ENCODE data around the gene AMH.

GRCh38 chr19:2242816-2243215 is 6.3 kb upstream of the AMH start:
- TF ChIP-seq SIN3A (IDR thresholded peaks at IDR 0.05; ENCODE audit: borderline replicate concordance, low read depth, low read length), result no peak
- no peak for TF ChIP-seq PREB (CRISPR knock-in tag; IDR thresholded peaks at IDR 0.05)
- TF ChIP-seq PRMT3 (CRISPR knock-in tag; IDR thresholded peaks at IDR 0.05; ENCODE audit: borderline replicate concordance, low read depth), result no peak
- TF ChIP-seq PBX3 (CRISPR knock-in tag; IDR thresholded peaks at IDR 0.05; ENCODE audit: borderline replicate concordance), result no peak

All from HepG2 (cell line).